RPMI7951 (cell line): Measurements from ENCODE around the gene SOCS2. TPM values are rescaled to one million over a fixed set of nuclear protein-coding genes. Genes with fewer than 3 reads are reported as not detected.
A peak's percentile ranks its signal among the peaks of the same experiment; 100 is the strongest.

Source experiments
- DNase-seq: peaks from one replicate; pipeline ENCODE4 v3.0.0-alpha.2; 2012; ENCODE audit warnings: low read depth
- total RNA-seq: library from RNA; depleted of rRNA; stranded (reverse); fragments of >200 nt; shearing (Covaris generic); gene quantifications from 2 replicates; pipeline ENCODE4 v1.2.3, GENCODE V29; 2014

SOCS2 gene
- total RNA-seq, 1 experiment from 2014 or later = 7.3 TPM

- DNase-seq = no peak
These were observed 5.3 kb upstream of the SOCS2 start for GRCh38 chr12:93567174-93567573.

GRCh38 chr12:93568091-93568490, 4.4 kb upstream of the SOCS2 start:
- DNase-seq = no peak

- DNase-seq = no peak
These were observed 3.2 kb upstream of the SOCS2 start for GRCh38 chr12:93569301-93569655.

- DNase-seq = peak; percentile 76
These were observed 2.6 kb upstream of the SOCS2 start for GRCh38 chr12:93569656-93570551.

GRCh38 chr12:93570552-93571364, 1.7 kb upstream of the SOCS2 start:
- peak; percentile 90 for DNase-seq

GRCh38 chr12:93571365-93571924, 1.0 kb upstream of the SOCS2 start:
- DNase-seq = peak; percentile 35

GRCh38 chr12:93572712-93573551, 457 bp downstream of the SOCS2 start:
- DNase-seq = no peak

GRCh38 chr12:93573552-93574223, 1.2 kb downstream of the SOCS2 start:
- no peak for DNase-seq

- DNase-seq = no peak
These were observed 4.7 kb downstream of the SOCS2 start for GRCh38 chr12:93577222-93577621.

GRCh38 chr12:93578221-93578620, 5.7 kb downstream of the SOCS2 start:
- DNase-seq = no peak

GRCh38 chr12:93580682-93581081, 8.2 kb downstream of the SOCS2 start:
- no peak for DNase-seq

- no peak for DNase-seq
These were observed 8.9 kb downstream of the SOCS2 start for GRCh38 chr12:93581370-93581769.

GRCh38 chr12:93582351-93582750, 9.9 kb downstream of the SOCS2 start:
- DNase-seq = no peak

GRCh38 chr12:93583627-93584392, 11.3 kb downstream of the SOCS2 start:
- no peak for DNase-seq

- no peak for DNase-seq
These were observed 12.8 kb downstream of the SOCS2 start for GRCh38 chr12:93585247-93585646.

- no peak for DNase-seq
These were observed 15.1 kb downstream of the SOCS2 start for GRCh38 chr12:93587611-93588010.

GRCh38 chr12:93589081-93589480, 16.6 kb downstream of the SOCS2 start:
- no peak for DNase-seq

GRCh38 chr12:93591137-93591868, 18.8 kb downstream of the SOCS2 start:
- peak; percentile 86 for DNase-seq

GRCh38 chr12:93592641-93593406, 20.3 kb downstream of the SOCS2 start:
- no peak for DNase-seq
